ENCODE data around the gene THBS1.

GRCh38 chr15:39582977-39583595 lies 2.2 kb downstream of the THBS1 start:
- TF ChIP-seq CTCF (IDR thresholded peaks at IDR 0.05) (no peak), POLR2AphosphoS5 (IDR thresholded peaks at IDR 0.05; ENCODE audit: insufficient read depth in 1 of 2, low read depth in 1 of 2) (no peak)

Data from vagina (tissue), 2 donors.